ENCODE measurements around the gene ANKRD17.
"Not testable (repeated sequence)": the region's sequence is repeated elsewhere in the genome, so short reads cannot be mapped to it uniquely, and the experiment has no call there.

ANKRD17 gene

GRCh38 chr4:73259571-73260090 is 1.0 kb upstream of the ANKRD17 start:
- H3K27ac ChIP-seq (ENCODE audit: low read depth, low read length), result peak overlapping the region; percentile 92
- no peaks in the 10 kb centered on the region for H3K9me3 ChIP-seq (ENCODE audit: control insufficient read depth, insufficient read depth, low read depth, low read length)
- H3K9ac ChIP-seq (ENCODE audit: low read length), result peak overlapping the region; percentile 95
- H3K27me3 ChIP-seq (ENCODE audit: control insufficient read depth, insufficient read depth, low read length), result no peaks in the 10 kb centered on the region
- peaks cover 3% of the 10 kb centered on the region; the same call in 1 of the 2 replicates for H3K4me1 ChIP-seq (ENCODE audit: control insufficient read depth, insufficient read depth, low read length)
- peak overlapping the region; percentile 98 for H3K4me3 ChIP-seq (ENCODE audit: low read depth, low read length)
- H3K36me3 ChIP-seq (ENCODE audit: control insufficient read depth, insufficient read depth, low read length), result peaks cover 4% of the 10 kb centered on the region

- H3K9me3 ChIP-seq (ENCODE audit: control insufficient read depth, insufficient read depth, low read depth, low read length), result no peaks in the 10 kb centered on the region
- peak overlapping the region; percentile 98 for H3K4me3 ChIP-seq (ENCODE audit: low read depth, low read length)
- peak overlapping the region; percentile 92 for H3K27ac ChIP-seq (ENCODE audit: low read depth, low read length)
- peak overlapping the region; percentile 95 for H3K9ac ChIP-seq (ENCODE audit: low read length)
- peaks cover 10% of the 10 kb centered on the region for H3K36me3 ChIP-seq (ENCODE audit: control insufficient read depth, insufficient read depth, low read length)
- H3K27me3 ChIP-seq (ENCODE audit: control insufficient read depth, insufficient read depth, low read length), result no peaks in the 10 kb centered on the region
- H3K4me1 ChIP-seq (ENCODE audit: control insufficient read depth, insufficient read depth, low read length), result peaks cover 3% of the 10 kb centered on the region; the same call in 1 of the 2 replicates
Observed at GRCh38 chr4:73258436-73258685, 237 bp downstream of the ANKRD17 start.

- Histone ChIP-seq H3K4me1 (ENCODE audit: control insufficient read depth, insufficient read depth, low read length) (peaks cover 3% of the 10 kb centered on the region; the same call in 1 of the 2 replicates), H3K36me3 (ENCODE audit: control insufficient read depth, insufficient read depth, low read length) (peaks cover 15% of the 10 kb centered on the region), H3K27ac (ENCODE audit: low read depth, low read length) (peak overlapping the region; percentile 92), H3K27me3 (ENCODE audit: control insufficient read depth, insufficient read depth, low read length) (no peaks in the 10 kb centered on the region), H3K4me3 (ENCODE audit: low read depth, low read length) (peak overlapping the region; percentile 98), H3K9ac (ENCODE audit: low read length) (peak overlapping the region; percentile 95), H3K9me3 (ENCODE audit: control insufficient read depth, insufficient read depth, low read depth, low read length) (no peaks in the 10 kb centered on the region)
Observed at GRCh38 chr4:73257651-73258435, 755 bp downstream of the ANKRD17 start.

- H3K9me3 ChIP-seq (ENCODE audit: control insufficient read depth, insufficient read depth, low read depth, low read length), result no peaks in the 10 kb centered on the region
- peaks cover 3% of the 10 kb centered on the region; the same call in 1 of the 2 replicates for H3K4me1 ChIP-seq (ENCODE audit: control insufficient read depth, insufficient read depth, low read length)
- no peak overlapping the region for H3K27ac ChIP-seq (ENCODE audit: low read depth, low read length)
- peaks cover 19% of the 10 kb centered on the region for H3K36me3 ChIP-seq (ENCODE audit: control insufficient read depth, insufficient read depth, low read length)
- H3K9ac ChIP-seq (ENCODE audit: low read length), result peak overlapping the region; percentile 95
- H3K4me3 ChIP-seq (ENCODE audit: low read depth, low read length), result peak overlapping the region; percentile 98
- no peaks in the 10 kb centered on the region for H3K27me3 ChIP-seq (ENCODE audit: control insufficient read depth, insufficient read depth, low read length)
Observed at GRCh38 chr4:73257234-73257633, 1.4 kb downstream of the ANKRD17 start.

GRCh38 chr4:73255847-73256246 is 2.8 kb downstream of the ANKRD17 start:
- peaks cover 22% of the 10 kb centered on the region for H3K36me3 ChIP-seq (ENCODE audit: control insufficient read depth, insufficient read depth, low read length)
- H3K9ac ChIP-seq (ENCODE audit: low read length), result not testable (repeated sequence)

GRCh38 chr4:73252001-73252400 is 6.6 kb downstream of the ANKRD17 start:
- Histone ChIP-seq H3K4me1 (ENCODE audit: control insufficient read depth, insufficient read depth, low read length) (no peaks in the 10 kb centered on the region; the same call in 1 of the 2 replicates), H3K36me3 (ENCODE audit: control insufficient read depth, insufficient read depth, low read length) (peaks cover 22% of the 10 kb centered on the region), H3K9me3 (ENCODE audit: control insufficient read depth, insufficient read depth, low read depth, low read length) (no peaks in the 10 kb centered on the region), H3K4me3 (ENCODE audit: low read depth, low read length) (no peak overlapping the region), H3K27ac (ENCODE audit: low read depth, low read length) (no peak overlapping the region), H3K9ac (ENCODE audit: low read length) (no peak overlapping the region), H3K27me3 (ENCODE audit: control insufficient read depth, insufficient read depth, low read length) (no peaks in the 10 kb centered on the region)

More at GRCh38 chr4:73255847-73256246, 2.8 kb downstream of the ANKRD17 start:
- not testable (repeated sequence) for H3K4me1 ChIP-seq (ENCODE audit: control insufficient read depth, insufficient read depth, low read length); H3K27me3 ChIP-seq (ENCODE audit: control insufficient read depth, insufficient read depth, low read length); H3K9me3 ChIP-seq (ENCODE audit: control insufficient read depth, insufficient read depth, low read depth, low read length); H3K27ac ChIP-seq (ENCODE audit: low read depth, low read length)
- H3K4me3 ChIP-seq (ENCODE audit: low read depth, low read length), result peak overlapping the region; percentile 98; the same call in 1 of the 2 replicates

GRCh38 chr4:73251384-73251783 is 7.2 kb downstream of the ANKRD17 start:
- no peaks in the 10 kb centered on the region for H3K27me3 ChIP-seq (ENCODE audit: control insufficient read depth, insufficient read depth, low read length)
- no peak overlapping the region for H3K4me3 ChIP-seq (ENCODE audit: low read depth, low read length)
- no peak overlapping the region for H3K9ac ChIP-seq (ENCODE audit: low read length)
- H3K9me3 ChIP-seq (ENCODE audit: control insufficient read depth, insufficient read depth, low read depth, low read length), result no peaks in the 10 kb centered on the region
- peaks cover 2% of the 10 kb centered on the region; the same call in 1 of the 2 replicates for H3K4me1 ChIP-seq (ENCODE audit: control insufficient read depth, insufficient read depth, low read length)
- H3K36me3 ChIP-seq (ENCODE audit: control insufficient read depth, insufficient read depth, low read length), result peaks cover 22% of the 10 kb centered on the region
- no peak overlapping the region for H3K27ac ChIP-seq (ENCODE audit: low read depth, low read length)

- Histone ChIP-seq H3K9me3 (ENCODE audit: control insufficient read depth, insufficient read depth, low read depth, low read length) (no peaks in the 10 kb centered on the region), H3K4me1 (ENCODE audit: control insufficient read depth, insufficient read depth, low read length) (peaks cover 9% of the 10 kb centered on the region), H3K36me3 (ENCODE audit: control insufficient read depth, insufficient read depth, low read length) (peaks cover 18% of the 10 kb centered on the region), H3K27ac (ENCODE audit: low read depth, low read length) (no peak overlapping the region), H3K9ac (ENCODE audit: low read length) (no peak overlapping the region), H3K4me3 (ENCODE audit: low read depth, low read length) (no peak overlapping the region), H3K27me3 (ENCODE audit: control insufficient read depth, insufficient read depth, low read length) (no peaks in the 10 kb centered on the region)
Observed at GRCh38 chr4:73250642-73251041, 8.0 kb downstream of the ANKRD17 start.

- Histone ChIP-seq H3K27ac (ENCODE audit: low read depth, low read length) (no peak overlapping the region), H3K36me3 (ENCODE audit: control insufficient read depth, insufficient read depth, low read length) (peaks cover 17% of the 10 kb centered on the region)
Observed at GRCh38 chr4:73248821-73249220, 9.8 kb downstream of the ANKRD17 start.

GRCh38 chr4:73248416-73248815 is 10.2 kb downstream of the ANKRD17 start:
- H3K27ac ChIP-seq (ENCODE audit: low read depth, low read length), result no peak overlapping the region
- peaks cover 13% of the 10 kb centered on the region for H3K36me3 ChIP-seq (ENCODE audit: control insufficient read depth, insufficient read depth, low read length)
- H3K9ac ChIP-seq (ENCODE audit: low read length), result no peak overlapping the region
- H3K9me3 ChIP-seq (ENCODE audit: control insufficient read depth, insufficient read depth, low read depth, low read length), result no peaks in the 10 kb centered on the region
- no peaks in the 10 kb centered on the region for H3K27me3 ChIP-seq (ENCODE audit: control insufficient read depth, insufficient read depth, low read length)
- H3K4me1 ChIP-seq (ENCODE audit: control insufficient read depth, insufficient read depth, low read length), result peaks cover 16% of the 10 kb centered on the region
- no peak overlapping the region for H3K4me3 ChIP-seq (ENCODE audit: low read depth, low read length)

More at GRCh38 chr4:73248821-73249220, 9.8 kb downstream of the ANKRD17 start:
- Histone ChIP-seq H3K9ac (ENCODE audit: low read length) (no peak overlapping the region), H3K9me3 (ENCODE audit: control insufficient read depth, insufficient read depth, low read depth, low read length) (no peaks in the 10 kb centered on the region), H3K27me3 (ENCODE audit: control insufficient read depth, insufficient read depth, low read length) (no peaks in the 10 kb centered on the region), H3K4me3 (ENCODE audit: low read depth, low read length) (no peak overlapping the region), H3K4me1 (ENCODE audit: control insufficient read depth, insufficient read depth, low read length) (peaks cover 16% of the 10 kb centered on the region)

- Histone ChIP-seq H3K9ac (ENCODE audit: low read length) (no peak overlapping the region), H3K4me3 (ENCODE audit: low read depth, low read length) (no peak overlapping the region), H3K4me1 (ENCODE audit: control insufficient read depth, insufficient read depth, low read length) (peaks cover 16% of the 10 kb centered on the region), H3K9me3 (ENCODE audit: control insufficient read depth, insufficient read depth, low read depth, low read length) (no peaks in the 10 kb centered on the region), H3K27me3 (ENCODE audit: control insufficient read depth, insufficient read depth, low read length) (no peaks in the 10 kb centered on the region), H3K27ac (ENCODE audit: low read depth, low read length) (no peak overlapping the region), H3K36me3 (ENCODE audit: control insufficient read depth, insufficient read depth, low read length) (peaks cover 4% of the 10 kb centered on the region)
Observed at GRCh38 chr4:73247100-73247499, 11.5 kb downstream of the ANKRD17 start.

Measured in HUES6 (cell line).